Neural cell (in vitro differentiated cells): ENCODE results near the gene RAET1E. TPM values are rescaled to one million over a fixed set of nuclear protein-coding genes. Genes with fewer than 3 reads are reported as not detected.
"Not testable (repeated sequence)": the region's sequence is repeated elsewhere in the genome, so short reads cannot be mapped to it uniquely, and the experiment has no call there.

ENCODE experiments used
- H2AFZ ChIP-seq: fragments of 200-600, 300-800 bp; sonication (generic), shearing (Covaris generic); 2 replicates; pipeline ENCODE4 v1.6.0; 2014; ENCODE audit warnings: low read depth, mild to moderate bottlenecking, antibody characterized with exemption, low read length, moderate library complexity
- H3F3A ChIP-seq: fragments of 200-600 bp; shearing (Covaris generic); 2 replicates; pipeline ENCODE4 v1.6.1; 2016; ENCODE audit warnings: mild to moderate bottlenecking, moderate library complexity, mixed read lengths, antibody characterized with exemption, low read length; ENCODE audit not compliant: insufficient read depth, poor library complexity, severe bottlenecking
- H3K27ac ChIP-seq: fragments of 200-600, 300-800 bp; sonication (generic), shearing (Covaris generic); 2 replicates; pipeline ENCODE4 v1.5.1; 2014; ENCODE audit warnings: mild to moderate bottlenecking, low read length, moderate library complexity
- H3K27me3 ChIP-seq: fragments of 300-800, 200-600 bp; sonication (generic), shearing (Covaris generic); 2 replicates; pipeline ENCODE4 v1.6.0; 2014; ENCODE audit warnings: mild to moderate bottlenecking, low read depth, low read length, moderate library complexity; ENCODE audit not compliant: insufficient read depth
- H3K36me3 ChIP-seq: fragments of 300-800, 200-600 bp; sonication (generic), shearing (Covaris generic); 2 replicates; pipeline ENCODE4 v1.5.1; 2014; ENCODE audit warnings: mild to moderate bottlenecking, antibody characterized with exemption, low read length, moderate library complexity; ENCODE audit not compliant: insufficient read depth
- H3K4me2 ChIP-seq: fragments of 300-800, 200-600 bp; sonication (generic), shearing (Covaris generic); 2 replicates; pipeline ENCODE4 v1.6.0; 2014; ENCODE audit warnings: mild to moderate bottlenecking, low read length
- H3K4me3 ChIP-seq: fragments of 300-800, 200-600 bp; sonication (generic), shearing (Covaris generic); 2 replicates; pipeline ENCODE4 v1.5.1; 2014; ENCODE audit warnings: mild to moderate bottlenecking, low read length, moderate library complexity
- H3K79me2 ChIP-seq: fragments of 200-600 bp; shearing (Covaris generic); replicated peaks from 2 replicates; pipeline ENCODE4 v1.6.0; 2014; ENCODE audit warnings: mild to moderate bottlenecking, low read length, moderate library complexity; ENCODE audit not compliant: insufficient read depth
- H3K9ac ChIP-seq: fragments of 300-800, 200-600 bp; sonication (generic), shearing (Covaris generic); 2 replicates; pipeline ENCODE4 v1.6.1; 2016; ENCODE audit warnings: mild to moderate bottlenecking, low read length, mixed read lengths
- H3K9me2 ChIP-seq: fragments of 200-600 bp; shearing (Covaris generic); 2 replicates; pipeline ENCODE4 v1.6.1; 2016; ENCODE audit warnings: mild to moderate bottlenecking, low read length, mixed read lengths; ENCODE audit not compliant: insufficient read depth
- H3K9me3 ChIP-seq: fragments of 200-600, 300-800 bp; sonication (generic), shearing (Covaris generic); 2 replicates; pipeline ENCODE4 v1.6.1; 2016; ENCODE audit warnings: mild to moderate bottlenecking, mixed run types, low read length, moderate library complexity, mixed read lengths
- H4K20me1 ChIP-seq: fragments of 200-600 bp; shearing (Covaris generic); 2 replicates; pipeline ENCODE4 v1.6.1; 2016; ENCODE audit warnings: mild to moderate bottlenecking, mixed run types; ENCODE audit not compliant: insufficient read depth
- EP300 ChIP-seq: fragments of 450-650 bp; conservative IDR thresholded peaks from 2 replicates; pipeline ENCODE4 v1.6.1; 2014; ENCODE audit warnings: antibody characterized with exemption, mild to moderate bottlenecking, moderate library complexity; ENCODE audit not compliant: poor library complexity, severe bottlenecking
- EZH2 ChIP-seq: fragments of 200-600, 300-800 bp; shearing (Covaris generic), sonication (generic); IDR thresholded peaks from 2 replicates; pipeline ENCODE4 v1.6.1; 2014; ENCODE audit warnings: antibody characterized with exemption, low read length, borderline replicate concordance, mild to moderate bottlenecking; ENCODE audit not compliant: insufficient read depth, poor library complexity, severe bottlenecking
- MXI1 ChIP-seq: fragments of 450-650 bp; conservative IDR thresholded peaks from 2 replicates; pipeline ENCODE4 v1.6.1; 2014; ENCODE audit warnings: antibody characterized with exemption, mild to moderate bottlenecking; ENCODE audit not compliant: poor library complexity, severe bottlenecking
- POLR2AphosphoS5 ChIP-seq: IDR thresholded peaks from 2 replicates; pipeline ENCODE4 v1.6.1; 2012
- SMC3 ChIP-seq: fragments of 450-650 bp; conservative IDR thresholded peaks from 2 replicates; pipeline ENCODE4 v1.6.1; 2014; ENCODE audit warnings: antibody characterized with exemption, mild to moderate bottlenecking, moderate library complexity; ENCODE audit not compliant: poor library complexity
- TAF1 ChIP-seq: IDR thresholded peaks from 2 replicates; pipeline ENCODE4 v1.6.1; 2012; ENCODE audit warnings: low read depth
- polyA plus RNA-seq: library from polyadenylated mRNA; depleted of rRNA; stranded (reverse); fragments of >200 nt; gene quantifications from 2 replicates; pipeline ENCODE4 v1.2.3, GENCODE V29; 2014
- TF ChIP-seq, protein P1 (sequence below): IDR thresholded peaks from 2 replicates; pipeline ENCODE4 v1.6.1; 2012; ENCODE audit warnings: borderline replicate concordance
- TF ChIP-seq, protein P2 (sequence below): fragments of 450-650 bp; IDR thresholded peaks from 2 replicates; pipeline ENCODE4 v1.5.1; 2014; ENCODE audit warnings: antibody characterized with exemption, mild to moderate bottlenecking, moderate library complexity; ENCODE audit not compliant: poor library complexity, severe bottlenecking

RAET1E gene
- polyA plus RNA-seq, 1 donor from 2014 or later = not detected

DNA sequence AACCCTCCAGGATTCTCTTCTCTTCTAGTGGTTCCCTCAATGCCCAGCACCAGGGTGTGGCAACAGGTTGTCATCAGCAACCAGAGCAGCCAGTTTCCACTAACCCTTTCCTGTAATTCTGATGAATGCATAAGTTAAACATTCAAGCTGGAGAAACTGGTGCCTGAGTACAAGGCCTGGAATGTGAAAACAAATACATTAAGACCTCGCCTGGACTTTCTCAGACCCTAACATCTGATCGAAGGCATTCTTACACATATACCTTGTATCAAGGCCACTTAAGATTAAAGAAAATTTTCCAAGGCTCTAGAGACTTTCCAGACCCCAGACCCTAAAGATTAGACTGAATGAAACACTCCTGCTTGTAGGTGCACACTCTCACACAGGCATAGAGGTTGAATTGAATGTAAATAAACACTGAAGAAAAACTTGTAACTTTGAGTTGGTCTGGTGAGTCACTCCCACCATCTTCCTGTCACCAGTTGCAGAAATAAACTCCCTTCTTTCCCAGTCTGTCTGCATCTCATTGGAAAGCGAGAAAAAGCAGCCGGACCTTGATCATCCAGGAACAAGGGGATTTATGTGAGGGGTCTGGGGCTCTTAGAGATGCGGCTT, 42.8 kb downstream of the RAET1E start:
- H3K79me2 ChIP-seq = peaks cover 9% of the 10 kb centered on the region
- H3K27ac ChIP-seq = no peak overlapping the region
- no peak overlapping the region for H2AFZ ChIP-seq
- no peak overlapping the region for H3K4me3 ChIP-seq
- no peaks in the 10 kb centered on the region for H3K27me3 ChIP-seq
- no peak overlapping the region for H3K9ac ChIP-seq
- TF ChIP-seq EZH2 (no peak), POLR2AphosphoS5 (no peak), TAF1 (no peak)
- TF ChIP-seq, protein P1, sequence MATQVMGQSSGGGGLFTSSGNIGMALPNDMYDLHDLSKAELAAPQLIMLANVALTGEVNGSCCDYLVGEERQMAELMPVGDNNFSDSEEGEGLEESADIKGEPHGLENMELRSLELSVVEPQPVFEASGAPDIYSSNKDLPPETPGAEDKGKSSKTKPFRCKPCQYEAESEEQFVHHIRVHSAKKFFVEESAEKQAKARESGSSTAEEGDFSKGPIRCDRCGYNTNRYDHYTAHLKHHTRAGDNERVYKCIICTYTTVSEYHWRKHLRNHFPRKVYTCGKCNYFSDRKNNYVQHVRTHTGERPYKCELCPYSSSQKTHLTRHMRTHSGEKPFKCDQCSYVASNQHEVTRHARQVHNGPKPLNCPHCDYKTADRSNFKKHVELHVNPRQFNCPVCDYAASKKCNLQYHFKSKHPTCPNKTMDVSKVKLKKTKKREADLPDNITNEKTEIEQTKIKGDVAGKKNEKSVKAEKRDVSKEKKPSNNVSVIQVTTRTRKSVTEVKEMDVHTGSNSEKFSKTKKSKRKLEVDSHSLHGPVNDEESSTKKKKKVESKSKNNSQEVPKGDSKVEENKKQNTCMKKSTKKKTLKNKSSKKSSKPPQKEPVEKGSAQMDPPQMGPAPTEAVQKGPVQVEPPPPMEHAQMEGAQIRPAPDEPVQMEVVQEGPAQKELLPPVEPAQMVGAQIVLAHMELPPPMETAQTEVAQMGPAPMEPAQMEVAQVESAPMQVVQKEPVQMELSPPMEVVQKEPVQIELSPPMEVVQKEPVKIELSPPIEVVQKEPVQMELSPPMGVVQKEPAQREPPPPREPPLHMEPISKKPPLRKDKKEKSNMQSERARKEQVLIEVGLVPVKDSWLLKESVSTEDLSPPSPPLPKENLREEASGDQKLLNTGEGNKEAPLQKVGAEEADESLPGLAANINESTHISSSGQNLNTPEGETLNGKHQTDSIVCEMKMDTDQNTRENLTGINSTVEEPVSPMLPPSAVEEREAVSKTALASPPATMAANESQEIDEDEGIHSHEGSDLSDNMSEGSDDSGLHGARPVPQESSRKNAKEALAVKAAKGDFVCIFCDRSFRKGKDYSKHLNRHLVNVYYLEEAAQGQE = no peak
- no peaks in the 10 kb centered on the region for H3F3A ChIP-seq
- H3K4me2 ChIP-seq = no peak overlapping the region
- H3K36me3 ChIP-seq = no peaks in the 10 kb centered on the region
- H4K20me1 ChIP-seq = no peaks in the 10 kb centered on the region
- H3K9me3 ChIP-seq = no peaks in the 10 kb centered on the region
- H3K9me2 ChIP-seq = no peaks in the 10 kb centered on the region

DNA sequence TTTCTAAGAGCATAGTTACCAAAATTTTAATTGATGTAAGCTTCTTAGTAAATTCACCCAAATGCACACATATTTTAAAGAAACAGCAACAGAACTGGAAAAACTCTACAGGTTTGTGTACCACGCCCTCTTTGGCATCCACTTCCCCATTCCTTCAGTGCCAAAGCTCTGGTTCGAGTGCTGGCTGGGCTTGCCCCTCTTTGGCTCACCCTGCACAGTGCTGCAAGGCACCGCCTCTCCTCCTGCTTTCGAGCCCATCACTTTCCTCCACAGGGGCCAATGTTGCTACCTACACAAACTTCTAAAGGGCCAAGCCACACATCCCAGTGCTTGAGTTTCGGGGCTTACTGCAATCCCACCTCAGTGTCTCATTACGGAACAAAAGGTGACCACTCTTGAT, 43.4 kb downstream of the RAET1E start:
- H3K27ac ChIP-seq = no peak overlapping the region
- peaks cover 9% of the 10 kb centered on the region for H3K79me2 ChIP-seq
- H3K27me3 ChIP-seq = no peaks in the 10 kb centered on the region
- no peak overlapping the region for H2AFZ ChIP-seq
- no peak overlapping the region for H3K4me3 ChIP-seq
- no peaks in the 10 kb centered on the region for H3K9me3 ChIP-seq
- H3K9me2 ChIP-seq = no peaks in the 10 kb centered on the region
- no peak overlapping the region for H3K4me2 ChIP-seq
- no peaks in the 10 kb centered on the region for H3F3A ChIP-seq
- H3K9ac ChIP-seq = no peak overlapping the region
- no peaks in the 10 kb centered on the region for H3K36me3 ChIP-seq
- TF ChIP-seq SMC3 = no peak
- TF ChIP-seq EP300 = no peak
- no peak for TF ChIP-seq MXI1
- no peak for TF ChIP-seq TAF1
- TF ChIP-seq, protein P2, sequence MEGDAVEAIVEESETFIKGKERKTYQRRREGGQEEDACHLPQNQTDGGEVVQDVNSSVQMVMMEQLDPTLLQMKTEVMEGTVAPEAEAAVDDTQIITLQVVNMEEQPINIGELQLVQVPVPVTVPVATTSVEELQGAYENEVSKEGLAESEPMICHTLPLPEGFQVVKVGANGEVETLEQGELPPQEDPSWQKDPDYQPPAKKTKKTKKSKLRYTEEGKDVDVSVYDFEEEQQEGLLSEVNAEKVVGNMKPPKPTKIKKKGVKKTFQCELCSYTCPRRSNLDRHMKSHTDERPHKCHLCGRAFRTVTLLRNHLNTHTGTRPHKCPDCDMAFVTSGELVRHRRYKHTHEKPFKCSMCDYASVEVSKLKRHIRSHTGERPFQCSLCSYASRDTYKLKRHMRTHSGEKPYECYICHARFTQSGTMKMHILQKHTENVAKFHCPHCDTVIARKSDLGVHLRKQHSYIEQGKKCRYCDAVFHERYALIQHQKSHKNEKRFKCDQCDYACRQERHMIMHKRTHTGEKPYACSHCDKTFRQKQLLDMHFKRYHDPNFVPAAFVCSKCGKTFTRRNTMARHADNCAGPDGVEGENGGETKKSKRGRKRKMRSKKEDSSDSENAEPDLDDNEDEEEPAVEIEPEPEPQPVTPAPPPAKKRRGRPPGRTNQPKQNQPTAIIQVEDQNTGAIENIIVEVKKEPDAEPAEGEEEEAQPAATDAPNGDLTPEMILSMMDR = no peak
- no peak for TF ChIP-seq POLR2AphosphoS5
- no peak for TF ChIP-seq EZH2
- TF ChIP-seq, protein P1 = no peak
- no peaks in the 10 kb centered on the region for H4K20me1 ChIP-seq

DNA sequence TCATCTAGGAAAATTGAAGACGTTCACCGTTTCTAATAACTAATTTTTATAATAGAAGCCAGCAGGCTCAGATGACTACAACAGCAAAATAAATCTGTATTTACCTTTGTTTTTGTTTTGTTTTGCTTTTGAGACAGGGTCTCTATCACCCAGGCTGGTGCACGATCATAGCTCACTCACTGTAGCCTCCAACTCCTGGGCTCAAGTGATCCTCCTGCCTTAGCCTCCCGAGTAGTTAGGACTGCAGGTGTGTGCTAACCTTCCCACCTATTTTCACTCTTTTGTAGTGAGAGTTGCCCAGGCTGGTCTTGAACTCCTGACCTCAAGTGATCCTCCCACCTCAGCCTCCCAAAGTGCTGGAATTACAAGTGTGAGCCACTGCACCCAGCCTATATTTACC, 43.9 kb downstream of the RAET1E start:
- H3K27ac ChIP-seq, H3K36me3 ChIP-seq, H3K9me3 ChIP-seq, H3K4me2 ChIP-seq, H4K20me1 ChIP-seq, H3K9me2 ChIP-seq, H3K4me3 ChIP-seq, H3K79me2 ChIP-seq, H3K9ac ChIP-seq, H3K27me3 ChIP-seq, H3F3A ChIP-seq, H2AFZ ChIP-seq: not testable (repeated sequence)
